AG04450 (cell line): ENCODE measurements around the gene PAIP2B. TPM values are rescaled to one million over a fixed set of nuclear protein-coding genes. Genes with fewer than 3 reads are reported as not detected.

Source experiments
- CTCF ChIA-PET: fragments of 300-600, 350-600 bp; formaldehyde crosslinking; extraction: SDS; loops from one replicate; lab custom pipeline; 2022; ENCODE audit warnings: antibody characterized with exemption, inconsistent platforms; lab: Charles Lee
- POLR2A ChIA-PET: fragments of 350-600 bp; formaldehyde crosslinking; extraction: SDS; loops from one replicate; lab custom pipeline; 2021; ENCODE audit warnings: antibody characterized with exemption, inconsistent platforms; lab: Yijun Ruan, JAX
- DNase-seq: peaks from one replicate; pipeline ENCODE4 v3.0.0-alpha.2; 2011; ENCODE audit warnings: low read depth, low spot score
- H3K27ac ChIP-seq: one replicate; pipeline ENCODE4 v1.5.1; 2012; ENCODE audit warnings: low read depth, low read length, control low read depth
- H3K27me3 ChIP-seq: one replicate; pipeline ENCODE4 v1.6.0; 2012; ENCODE audit warnings: low read length; ENCODE audit not compliant: control insufficient read depth, insufficient read depth
- H3K4me3 ChIP-seq: 2 replicates; pipeline ENCODE4 v1.5.1; 2011; ENCODE audit warnings: mild to moderate bottlenecking, low read depth, low read length, control low read depth
- H3K9me3 ChIP-seq: 2 replicates; pipeline ENCODE4 v1.5.1; 2012; ENCODE audit warnings: low read length; ENCODE audit not compliant: control insufficient read depth, insufficient read depth
- polyA plus RNA-seq: library from polyadenylated mRNA; depleted of rRNA; stranded (reverse); fragments of >200 nt; gene quantifications from 2 replicates; pipeline ENCODE4 v1.2.3, GENCODE V29; 2011; rRNA removed
- small RNA-seq: library from RNA; depleted of rRNA; stranded (forward); fragments of <200 nt; gene quantifications from one replicate; pipeline ENCODE3, GENCODE V24; 2012; ENCODE audit warnings: low read depth; ENCODE audit not compliant: insufficient read length
- TF ChIP-seq, protein P1 (sequence below): IDR thresholded peaks from 2 replicates; pipeline ENCODE4 v1.5.1; 2011; ENCODE audit warnings: low read depth, low read length, control low read depth, inconsistent platforms

PAIP2B gene
- polyA plus RNA-seq, 1 experiment, result 0.24 TPM

GRCh38 chr2:71133603-71134002 is 93.3 kb downstream of the PAIP2B start:
- CTCF ChIA-PET, result interaction anchor here (0.6 to 1.9 kb wide), 2 partner anchors 33 to 166 kb away, joined by 4 to 5 read pairs; no protein-coding TSS in a partner anchor
- no peak overlapping the region for H3K4me3 ChIP-seq
- POLR2A ChIA-PET, result no interaction called here
- TF ChIP-seq, protein P1, sequence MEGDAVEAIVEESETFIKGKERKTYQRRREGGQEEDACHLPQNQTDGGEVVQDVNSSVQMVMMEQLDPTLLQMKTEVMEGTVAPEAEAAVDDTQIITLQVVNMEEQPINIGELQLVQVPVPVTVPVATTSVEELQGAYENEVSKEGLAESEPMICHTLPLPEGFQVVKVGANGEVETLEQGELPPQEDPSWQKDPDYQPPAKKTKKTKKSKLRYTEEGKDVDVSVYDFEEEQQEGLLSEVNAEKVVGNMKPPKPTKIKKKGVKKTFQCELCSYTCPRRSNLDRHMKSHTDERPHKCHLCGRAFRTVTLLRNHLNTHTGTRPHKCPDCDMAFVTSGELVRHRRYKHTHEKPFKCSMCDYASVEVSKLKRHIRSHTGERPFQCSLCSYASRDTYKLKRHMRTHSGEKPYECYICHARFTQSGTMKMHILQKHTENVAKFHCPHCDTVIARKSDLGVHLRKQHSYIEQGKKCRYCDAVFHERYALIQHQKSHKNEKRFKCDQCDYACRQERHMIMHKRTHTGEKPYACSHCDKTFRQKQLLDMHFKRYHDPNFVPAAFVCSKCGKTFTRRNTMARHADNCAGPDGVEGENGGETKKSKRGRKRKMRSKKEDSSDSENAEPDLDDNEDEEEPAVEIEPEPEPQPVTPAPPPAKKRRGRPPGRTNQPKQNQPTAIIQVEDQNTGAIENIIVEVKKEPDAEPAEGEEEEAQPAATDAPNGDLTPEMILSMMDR, result no peak
- no peaks in the 10 kb centered on the region for H3K27me3 ChIP-seq
- no peak overlapping the region for H3K27ac ChIP-seq
- DNase-seq, result no peak
- H3K9me3 ChIP-seq, result peaks cover 2% of the 10 kb centered on the region; the same call in 1 of the 2 replicates

Small RNAs within 50 kb of the gene (small RNA-seq; reads per million reads assigned to genes)
- not detected for gene AC007881.1

Other genes with a start within 250 kb of the PAIP2B start
- 0.72 and 1.1 TPM in 2 replicates for gene ANKRD53, start 248.5 kb downstream of the PAIP2B start, polyA plus RNA-seq
- 106 and 119 TPM in 2 replicates for gene TEX261, start 232.2 kb downstream of the PAIP2B start, polyA plus RNA-seq
- gene NAGK, start 158.5 kb downstream of the PAIP2B start, polyA plus RNA-seq, result 96.1 and 103 TPM in 2 replicates
- 14.6 and 18.1 TPM in 2 replicates for gene MCEE, start 96.9 kb downstream of the PAIP2B start, polyA plus RNA-seq
- gene MPHOSPH10, start 96.5 kb downstream of the PAIP2B start, polyA plus RNA-seq, result 14.1 and 23.3 TPM in 2 replicates
- 75.3 and 105 TPM in 2 replicates for gene ZNF638, start 104.7 kb upstream of the PAIP2B start, polyA plus RNA-seq
- gene DYSF, start 226.5 kb upstream of the PAIP2B start, polyA plus RNA-seq, result 0.02 and 0.07 TPM in 2 replicates